Endothelial cell of umbilical vein (primary cell): ENCODE measurements around the gene ANKS1B.

Experiments used
- CTCF ChIP-seq, 2 donors: IDR thresholded peaks; 1 replicate in 1 of 2; 2 replicates in 1 of 2; pipeline ENCODE4 v1.5.1; 2011; ENCODE audit warnings: low read length in 2 of 2, mild to moderate bottlenecking in 2 of 2, moderate library complexity in 2 of 2, control low read depth in 1 of 2, inconsistent platforms in 1 of 2, low read depth in 1 of 2; ENCODE audit not compliant: insufficient read depth in 1 of 2; ENCODE audit errors: extremely low read depth in 1 of 2
- MAX ChIP-seq: IDR thresholded peaks from 2 replicates; pipeline ENCODE4 v1.6.1; 2011; ENCODE audit not compliant: insufficient read depth, insufficient read length
- MYC ChIP-seq: IDR thresholded peaks from one replicate; pipeline ENCODE4 v1.6.1; 2011; ENCODE audit warnings: mild to moderate bottlenecking, low read depth, low read length
- POLR2A ChIP-seq: IDR thresholded peaks from 2 replicates; pipeline ENCODE4 v1.6.1; 2012; ENCODE audit warnings: low read depth, mild to moderate bottlenecking, control low read depth, low read length
- POLR2AphosphoS5 ChIP-seq: IDR thresholded peaks from 2 replicates; pipeline ENCODE4 v1.6.1; 2012; ENCODE audit warnings: low read depth, mild to moderate bottlenecking, control low read depth, low read length, moderate library complexity; ENCODE audit not compliant: insufficient read depth

- TF ChIP-seq CTCF (IDR thresholded peaks at IDR 0.05; ENCODE audit: extremely low read depth in 1 of 2, insufficient read depth in 1 of 2, low read depth in 1 of 2, low read length in 2 of 2) (no peak), MAX (no peak), POLR2A (no peak), POLR2AphosphoS5 (no peak), MYC (no peak)
These were observed 460.9 kb downstream of the ANKS1B start for GRCh38 chr12:99523853-99524252.
